GM23338 (cell line): ENCODE results near the gene NCF2. TPM values are rescaled to one million over a fixed set of nuclear protein-coding genes. Genes with fewer than 3 reads are reported as not detected.

Source experiments
- ATAC-seq: fragments of 200-7000 bp; cut with Tn5 transposase; 3 replicates; pipeline ENCODE4 v1.9.1; 2020
- DNase-seq: peaks from one replicate; pipeline ENCODE4 v3.0.0-alpha.2; 2015; ENCODE audit warnings: low spot score
- H2AFZ ChIP-seq: fragments of 200-600 bp; sonication (generic); 2 replicates; pipeline ENCODE4 v1.8.0; 2016; ENCODE audit warnings: antibody characterized with exemption, mild to moderate bottlenecking, moderate library complexity
- H3F3A ChIP-seq: fragments of 200-600 bp; sonication (generic); replicated peaks from 2 replicates; pipeline ENCODE4 v1.8.0; 2017; ENCODE audit warnings: antibody characterized with exemption, mixed run types, low read depth
- H3K27ac ChIP-seq: fragments of 200-600 bp; sonication (generic); 2 replicates; pipeline ENCODE4 v1.6.1; 2016; ENCODE audit warnings: low read depth
- H3K27me3 ChIP-seq: fragments of 200-600 bp; sonication (generic); 2 replicates; pipeline ENCODE4 v1.8.0; 2016; ENCODE audit warnings: mild to moderate bottlenecking, mixed run types, moderate library complexity; ENCODE audit not compliant: insufficient read depth
- H3K36me3 ChIP-seq: fragments of 200-600 bp; sonication (generic); 2 replicates; pipeline ENCODE4 v1.8.0; 2016; ENCODE audit warnings: mild to moderate bottlenecking; ENCODE audit not compliant: insufficient read depth
- H3K4me1 ChIP-seq: fragments of 200-600 bp; sonication (generic); 2 replicates; pipeline ENCODE4 v1.8.0; 2016; ENCODE audit warnings: mild to moderate bottlenecking, moderate library complexity; ENCODE audit not compliant: insufficient read depth
- H3K4me2 ChIP-seq: fragments of 200-600 bp; sonication (generic); 2 replicates; pipeline ENCODE4 v1.7.1; 2017; ENCODE audit warnings: mixed run types
- H3K4me3 ChIP-seq: fragments of 200-600 bp; sonication (generic); 2 replicates; pipeline ENCODE4 v1.6.1; 2016; ENCODE audit warnings: mixed run types
- H3K79me2 ChIP-seq: fragments of 200-600 bp; sonication (generic); replicated peaks from 2 replicates; pipeline ENCODE4 v1.8.0; 2017; ENCODE audit warnings: mild to moderate bottlenecking; ENCODE audit not compliant: insufficient read depth
- H3K9me2 ChIP-seq: fragments of 200-600 bp; sonication (generic); 2 replicates; pipeline ENCODE4 v1.8.0; 2017; ENCODE audit not compliant: insufficient read depth
- H4K20me1 ChIP-seq: fragments of 200-600 bp; sonication (generic); replicated peaks from 2 replicates; pipeline ENCODE4 v1.8.0; 2017; ENCODE audit warnings: mild to moderate bottlenecking; ENCODE audit not compliant: insufficient read depth
- H3K27ac Mint-ChIP-seq: 2 replicates; pipeline ENCODE4 v1.8.0; 2020; ENCODE audit warnings: inconsistent platforms, mild to moderate bottlenecking, moderate library complexity, mixed read lengths
- H3K27me3 Mint-ChIP-seq: 3 replicates; pipeline ENCODE4 v1.8.0; 2022; ENCODE audit warnings: low read depth, mild to moderate bottlenecking, moderate library complexity, mixed read lengths, inconsistent platforms; ENCODE audit not compliant: insufficient read depth, poor library complexity
- H3K36me3 Mint-ChIP-seq: 3 replicates; pipeline ENCODE4 v1.8.0; 2021; ENCODE audit warnings: low read depth, mild to moderate bottlenecking, inconsistent platforms, moderate library complexity, mixed read lengths
- H3K4me1 Mint-ChIP-seq: 3 replicates; pipeline ENCODE4 v1.8.0; 2020; ENCODE audit warnings: mild to moderate bottlenecking, inconsistent platforms, mixed read lengths
- H3K4me3 Mint-ChIP-seq: 3 replicates; pipeline ENCODE4 v1.8.0; 2021; ENCODE audit warnings: moderate library complexity, mild to moderate bottlenecking, inconsistent platforms, mixed read lengths
- H3K9me3 Mint-ChIP-seq: 3 replicates; pipeline ENCODE4 v1.8.0; 2020; ENCODE audit warnings: moderate library complexity, mild to moderate bottlenecking, inconsistent platforms, mixed read lengths
- CREB1 ChIP-seq: fragments of 250-450 bp; sonication (Bioruptor Pico); IDR thresholded peaks from 2 replicates; pipeline ENCODE4 v1.5.0; 2020; ENCODE audit warnings: low read depth, mild to moderate bottlenecking, moderate library complexity
- JUNB ChIP-seq: IDR thresholded peaks from one replicate; pipeline ENCODE4 v1.6.1; 2016; ENCODE audit warnings: antibody characterized with exemption; ENCODE audit not compliant: unreplicated experiment
- NANOG ChIP-seq: IDR thresholded peaks from 2 replicates; pipeline ENCODE4 v1.6.1; 2016; ENCODE audit warnings: antibody characterized with exemption, borderline replicate concordance
- ZNF331 ChIP-seq: fragments of 250-450 bp; sonication (Bioruptor Pico); IDR thresholded peaks from 2 replicates; pipeline ENCODE4 v1.5.0; 2020; ENCODE audit warnings: low read depth, mild to moderate bottlenecking, moderate library complexity
- ZNF462 ChIP-seq: fragments of 250-450 bp; sonication (Bioruptor Pico); IDR thresholded peaks from 2 replicates; pipeline ENCODE4 v1.5.0; 2020; ENCODE audit warnings: mild to moderate bottlenecking, moderate library complexity
- polyA plus RNA-seq: library from polyadenylated mRNA; unstranded; fragments of >200 nt; fragmentation: Nextera tagmentation; extraction: Ambion mirVana; gene quantifications from 2 replicates; pipeline ENCODE4 v1.2.1, GENCODE V29; 2016
- total RNA-seq: library from RNA; depleted of rRNA; stranded (reverse); fragments of >200 nt; shearing (Covaris generic); gene quantifications from 2 replicates; pipeline ENCODE4 v1.2.3, GENCODE V29; 2014
- TF ChIP-seq, protein P1 (sequence below), 2 experiments: fragments of 200-600 bp in 1 of 2; sonication (generic) in 1 of 2; conservative IDR thresholded peaks; 2 replicates each; pipeline versions ENCODE4 v1.5.1 to v1.6.1; 2016 to 2017; ENCODE audit warnings: antibody characterized with exemption in 2 of 2, low read depth in 2 of 2, mild to moderate bottlenecking in 2 of 2, moderate library complexity in 1 of 2

NCF2 gene
- total and polyA plus RNA-seq, 2 experiments from 2014 or later: not detected

GRCh38 chr1:183562701-183563100 is 27.6 kb downstream of the NCF2 start:
- Mint-ChIP-seq H3K9me3 (no peaks in the 10 kb centered on the region), H3K4me1 (no peaks in the 10 kb centered on the region), H3K27ac (no peak overlapping the region), H3K4me3 (no peak overlapping the region), H3K27me3 (peaks cover 7% of the 10 kb centered on the region), H3K36me3 (no peaks in the 10 kb centered on the region)
- H3K79me2 ChIP-seq: no peaks in the 10 kb centered on the region
- no peaks in the 10 kb centered on the region for H4K20me1 ChIP-seq
- TF ChIP-seq CREB1 (no peak), ZNF462 (CRISPR knock-in tag) (no peak)
- TF ChIP-seq, protein P1, sequence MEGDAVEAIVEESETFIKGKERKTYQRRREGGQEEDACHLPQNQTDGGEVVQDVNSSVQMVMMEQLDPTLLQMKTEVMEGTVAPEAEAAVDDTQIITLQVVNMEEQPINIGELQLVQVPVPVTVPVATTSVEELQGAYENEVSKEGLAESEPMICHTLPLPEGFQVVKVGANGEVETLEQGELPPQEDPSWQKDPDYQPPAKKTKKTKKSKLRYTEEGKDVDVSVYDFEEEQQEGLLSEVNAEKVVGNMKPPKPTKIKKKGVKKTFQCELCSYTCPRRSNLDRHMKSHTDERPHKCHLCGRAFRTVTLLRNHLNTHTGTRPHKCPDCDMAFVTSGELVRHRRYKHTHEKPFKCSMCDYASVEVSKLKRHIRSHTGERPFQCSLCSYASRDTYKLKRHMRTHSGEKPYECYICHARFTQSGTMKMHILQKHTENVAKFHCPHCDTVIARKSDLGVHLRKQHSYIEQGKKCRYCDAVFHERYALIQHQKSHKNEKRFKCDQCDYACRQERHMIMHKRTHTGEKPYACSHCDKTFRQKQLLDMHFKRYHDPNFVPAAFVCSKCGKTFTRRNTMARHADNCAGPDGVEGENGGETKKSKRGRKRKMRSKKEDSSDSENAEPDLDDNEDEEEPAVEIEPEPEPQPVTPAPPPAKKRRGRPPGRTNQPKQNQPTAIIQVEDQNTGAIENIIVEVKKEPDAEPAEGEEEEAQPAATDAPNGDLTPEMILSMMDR (conservative IDR thresholded peaks at IDR 0.05; ENCODE audit: low read depth in 2 of 2): no peak
- H3K27me3 ChIP-seq: no peaks in the 10 kb centered on the region
- no peaks in the 10 kb centered on the region for H3F3A ChIP-seq
- no peak overlapping the region for H2AFZ ChIP-seq
- H3K4me1 ChIP-seq: no peaks in the 10 kb centered on the region
- no peak overlapping the region for H3K27ac ChIP-seq
- H3K9me2 ChIP-seq: no peaks in the 10 kb centered on the region
- no peak overlapping the region for H3K4me2 ChIP-seq
- no peak overlapping the region for H3K4me3 ChIP-seq
- ATAC-seq: no peak
- H3K36me3 ChIP-seq: no peaks in the 10 kb centered on the region
- no peak for DNase-seq

GRCh38 chr1:183559061-183559460 is 31.2 kb downstream of the NCF2 start:
- no peaks in the 10 kb centered on the region for H3K79me2 ChIP-seq
- DNase-seq: no peak
- Mint-ChIP-seq H3K27me3 (peaks cover 7% of the 10 kb centered on the region), H3K36me3 (no peaks in the 10 kb centered on the region), H3K4me1 (no peaks in the 10 kb centered on the region), H3K4me3 (no peak overlapping the region), H3K9me3 (no peaks in the 10 kb centered on the region), H3K27ac (no peak overlapping the region)
- no peak overlapping the region for H3K4me2 ChIP-seq
- H3K4me3 ChIP-seq: no peak overlapping the region
- no peaks in the 10 kb centered on the region for H4K20me1 ChIP-seq
- no peak overlapping the region for H2AFZ ChIP-seq
- no peaks in the 10 kb centered on the region for H3K36me3 ChIP-seq
- no peaks in the 10 kb centered on the region for H3K4me1 ChIP-seq
- H3K9me2 ChIP-seq: no peaks in the 10 kb centered on the region
- H3K27ac ChIP-seq: no peak overlapping the region
- ATAC-seq: no peak
- H3F3A ChIP-seq: no peaks in the 10 kb centered on the region
- H3K27me3 ChIP-seq: no peaks in the 10 kb centered on the region
- TF ChIP-seq, protein P1 (conservative IDR thresholded peaks at IDR 0.05; ENCODE audit: low read depth in 2 of 2): no peak
- TF ChIP-seq ZNF331 (no peak), CREB1 (no peak), JUNB (no peak), NANOG (no peak)
